ENCODE results near the gene ARTN. TPM values are rescaled to one million over a fixed set of nuclear protein-coding genes. Genes with fewer than 3 reads are reported as not detected.

ARTN gene
- total RNA-seq, 4 donors from 2014 or later: 0.94 TPM; not detected in 3

- H3K4me1 ChIP-seq: no peaks in the 10 kb centered on the region
- DNase-seq: no peak
- no peak overlapping the region for H3K27ac ChIP-seq
- TF ChIP-seq POLR2A (IDR thresholded peaks at IDR 0.05) (no peak), CTCF (IDR thresholded peaks at IDR 0.05) (no peak)
- H3K27me3 ChIP-seq: no peaks in the 10 kb centered on the region
- H3K4me3 ChIP-seq: no peak overlapping the region
- no peaks in the 10 kb centered on the region for H3K36me3 ChIP-seq
- no peaks in the 10 kb centered on the region for H3K9me3 ChIP-seq
These were observed 33.2 kb upstream of the ARTN start for GRCh38 chr1:43900386-43900785.

- Histone ChIP-seq H3K4me3 (no peak overlapping the region), H3K27me3 (no peaks in the 10 kb centered on the region), H3K9me3 (no peaks in the 10 kb centered on the region), H3K27ac (no peak overlapping the region), H3K36me3 (no peaks in the 10 kb centered on the region), H3K4me1 (no peaks in the 10 kb centered on the region)
- DNase-seq: no peak
- TF ChIP-seq POLR2A (IDR thresholded peaks at IDR 0.05) (no peak), CTCF (IDR thresholded peaks at IDR 0.05) (no peak)
These were observed 32.2 kb upstream of the ARTN start for GRCh38 chr1:43901196-43901961.

GRCh38 chr1:43902058-43902831 is 31.4 kb upstream of the ARTN start:
- TF ChIP-seq POLR2A (IDR thresholded peaks at IDR 0.05) (no peak), CTCF (IDR thresholded peaks at IDR 0.05) (no peak)
- no peak overlapping the region for H3K27ac ChIP-seq
- no peaks in the 10 kb centered on the region for H3K36me3 ChIP-seq
- no peak for DNase-seq
- H3K27me3 ChIP-seq: no peaks in the 10 kb centered on the region
- H3K9me3 ChIP-seq: no peaks in the 10 kb centered on the region
- no peaks in the 10 kb centered on the region for H3K4me1 ChIP-seq
- H3K4me3 ChIP-seq: no peak overlapping the region

- DNase-seq: no peak
- H3K27me3 ChIP-seq: no peaks in the 10 kb centered on the region
- H3K4me1 ChIP-seq: no peaks in the 10 kb centered on the region
- no peak overlapping the region for H3K27ac ChIP-seq
- TF ChIP-seq POLR2A (IDR thresholded peaks at IDR 0.05) (no peak), CTCF (IDR thresholded peaks at IDR 0.05) (no peak)
- no peaks in the 10 kb centered on the region for H3K9me3 ChIP-seq
- H3K4me3 ChIP-seq: no peak overlapping the region
- no peaks in the 10 kb centered on the region for H3K36me3 ChIP-seq
These were observed 28.7 kb upstream of the ARTN start for GRCh38 chr1:43904660-43905551.

- H3K36me3 ChIP-seq: no peaks in the 10 kb centered on the region
- no peaks in the 10 kb centered on the region for H3K9me3 ChIP-seq
- H3K4me1 ChIP-seq: peaks cover 0 to 9% (median 0%) of the 10 kb centered on the region in 4 donors
- H3K27me3 ChIP-seq: no peaks in the 10 kb centered on the region
- TF ChIP-seq POLR2A (IDR thresholded peaks at IDR 0.05) (no peak), CTCF (IDR thresholded peaks at IDR 0.05) (no peak)
- no peak overlapping the region for H3K27ac ChIP-seq
- no peak for DNase-seq
- no peak overlapping the region for H3K4me3 ChIP-seq
These were observed 25.4 kb upstream of the ARTN start for GRCh38 chr1:43908226-43908625.

Measured in Peyer's patch (tissue), 4 donors.